SH-SY5Y (cell line): ENCODE measurements around the gene NFKBIA.

Experiments
- GATA2 ChIP-seq: IDR thresholded peaks from 2 replicates; pipeline ENCODE4 v1.6.1; 2011; ENCODE audit warnings: mild to moderate bottlenecking, low read depth, low read length
- GATA3 ChIP-seq: IDR thresholded peaks from 2 replicates; pipeline ENCODE4 v1.6.1; 2011; ENCODE audit warnings: low read depth, mild to moderate bottlenecking, low read length, moderate library complexity

Gene NFKBIA

DNA sequence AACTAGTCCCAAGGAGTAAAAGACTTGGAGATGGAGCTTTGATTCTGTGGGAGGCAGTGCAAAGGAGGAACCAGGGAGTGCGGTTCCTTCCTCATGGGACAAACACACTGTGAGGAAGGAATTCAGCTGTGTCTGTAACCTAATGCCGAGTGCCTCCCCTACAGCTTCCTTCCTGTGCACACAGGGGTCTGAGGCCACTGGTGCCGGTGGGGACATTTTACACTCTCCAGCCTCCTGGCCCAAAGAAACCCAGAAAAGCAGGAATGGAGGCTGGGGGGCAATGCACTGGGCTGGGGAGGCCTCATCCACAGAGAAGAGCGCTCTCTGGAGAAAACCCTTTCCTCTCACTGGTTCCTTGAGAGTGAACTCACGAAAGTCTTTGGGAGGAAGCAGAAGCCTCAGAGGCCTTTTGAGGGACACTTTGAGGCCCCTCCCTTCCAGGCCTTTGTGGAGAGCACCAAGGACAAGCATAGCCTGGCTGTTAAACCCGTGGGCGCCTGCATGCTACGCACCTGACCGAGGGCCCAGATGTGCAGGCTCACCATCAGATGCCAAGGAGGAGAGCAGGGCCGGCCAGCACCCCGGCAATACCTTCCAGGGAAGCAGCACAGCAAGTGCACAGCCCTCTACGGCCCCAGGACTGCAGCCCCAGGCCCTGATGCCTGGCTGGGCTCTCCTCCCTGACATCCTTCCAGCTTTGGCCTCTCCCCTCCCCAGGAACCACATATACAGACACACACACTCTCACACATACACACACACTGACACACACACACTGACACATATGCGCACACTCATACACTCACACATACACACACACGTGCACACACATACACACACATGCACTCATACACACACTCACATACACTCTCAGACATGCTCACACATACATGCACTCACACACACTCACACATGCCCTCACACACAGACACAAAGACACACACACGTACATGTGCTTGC lies 52.0 kb downstream of the NFKBIA start:
- no peak for TF ChIP-seq GATA2
- TF ChIP-seq GATA3 = no peak

- no peak for TF ChIP-seq GATA3
Measured at GRCh38 chr14:35351897-35352273, 52.7 kb downstream of the NFKBIA start.
